ENCODE measurements around the gene CEBPB. TPM values are rescaled to one million over a fixed set of nuclear protein-coding genes. Genes with fewer than 3 reads are reported as not detected.

CEBPB gene
- total RNA-seq, result 10 to 100 TPM; 53.3 to 56.5 TPM

- H3K4me3 Mint-ChIP-seq, result peak within 1 kb of the TSS; percentile 79
- DNase-seq, result peak; percentile 90
- intact Hi-C loops (cut with micrococcal nuclease), result loop anchor here (1.0 to 5.0 kb wide), 9 partner anchors 97 to 542 kb away; partner anchors contain the start of genes PARD6B and PTPN1
- POLR2A ChIA-PET, result interaction anchor here (0.7 to 2.4 kb wide), 8 partner anchors 36 to 359 kb away, joined by 3 to 14 read pairs (median 4); partner anchors contain the start of gene PEDS1
- H3K27me3 Mint-ChIP-seq, result peaks cover 8% of the 10 kb centered on the region
- CTCF ChIA-PET, result interaction anchor here (0.6 to 5.7 kb wide), 11 partner anchors 36 to 327 kb away, joined by 3 to 153 read pairs (median 4); no protein-coding TSS in a partner anchor
- peaks cover 23% of the 10 kb centered on the region for H3K4me1 Mint-ChIP-seq (ENCODE audit: low read depth)
- H3K27ac Mint-ChIP-seq, result peak within 1 kb of the TSS; percentile 90
- H3K36me3 Mint-ChIP-seq, result peaks cover 22% of the 10 kb centered on the region
- H3K9me3 Mint-ChIP-seq, result no peaks in the 10 kb centered on the region
These were observed at the start of gene CEBPB for GRCh38 chr20:50190251-50191064. CEBPB (plus strand) TSS chr20:50190830; CDS start chr20:50191034, 204 bp downstream.

GRCh38 chr20:50141018-50141675 is 49.5 kb upstream of the CEBPB start:
- H3K4me3 Mint-ChIP-seq, result no peak overlapping the region
- ChIA-PET CTCF (interaction anchor here (1.2 kb wide), 1 partner anchor 12 kb away, joined by 3 read pairs; no protein-coding TSS in a partner anchor), POLR2A (no interaction called here)
- H3K36me3 Mint-ChIP-seq, result peaks cover 23% of the 10 kb centered on the region
- no peak for DNase-seq
- intact Hi-C loops (cut with micrococcal nuclease), result no loop called here
- no peaks in the 10 kb centered on the region for H3K9me3 Mint-ChIP-seq
- no peaks in the 10 kb centered on the region for H3K27me3 Mint-ChIP-seq
- peaks cover 33% of the 10 kb centered on the region for H3K4me1 Mint-ChIP-seq (ENCODE audit: low read depth)
- no peak overlapping the region for H3K27ac Mint-ChIP-seq

- DNase-seq, result no peak
- Mint-ChIP-seq H3K27ac (no peak overlapping the region), H3K9me3 (no peaks in the 10 kb centered on the region), H3K4me1 (ENCODE audit: low read depth) (peaks cover 37% of the 10 kb centered on the region), H3K27me3 (no peaks in the 10 kb centered on the region), H3K36me3 (peaks cover 23% of the 10 kb centered on the region), H3K4me3 (no peak overlapping the region)
- ChIA-PET CTCF (interaction anchor here (1.2 kb wide), 1 partner anchor 11 kb away, joined by 3 read pairs; no protein-coding TSS in a partner anchor), POLR2A (no interaction called here)
- intact Hi-C loops (cut with micrococcal nuclease), result no loop called here
These were observed 48.6 kb upstream of the CEBPB start for GRCh38 chr20:50141811-50142561.

GRCh38 chr20:50142812-50143211 is 47.8 kb upstream of the CEBPB start:
- ChIA-PET POLR2A (no interaction called here), CTCF (no interaction called here)
- H3K27me3 Mint-ChIP-seq, result no peaks in the 10 kb centered on the region
- no peak overlapping the region for H3K4me3 Mint-ChIP-seq
- intact Hi-C loops (cut with micrococcal nuclease), result no loop called here
- peaks cover 40% of the 10 kb centered on the region for H3K4me1 Mint-ChIP-seq (ENCODE audit: low read depth)
- DNase-seq, result no peak
- H3K9me3 Mint-ChIP-seq, result no peaks in the 10 kb centered on the region
- peaks cover 27% of the 10 kb centered on the region for H3K36me3 Mint-ChIP-seq
- no peak overlapping the region for H3K27ac Mint-ChIP-seq

- DNase-seq, result no peak
- Mint-ChIP-seq H3K36me3 (peaks cover 27% of the 10 kb centered on the region), H3K9me3 (no peaks in the 10 kb centered on the region), H3K27ac (no peak overlapping the region), H3K4me3 (no peak overlapping the region), H3K4me1 (ENCODE audit: low read depth) (peaks cover 49% of the 10 kb centered on the region), H3K27me3 (no peaks in the 10 kb centered on the region)
- CTCF ChIA-PET, result interaction anchor here (0.9 to 1.4 kb wide), 3 partner anchors 10 to 25 kb away, joined by 3 to 5 read pairs (median 4); no protein-coding TSS in a partner anchor
- POLR2A ChIA-PET, result interaction anchor here (1.0 to 1.1 kb wide), 2 partner anchors 25 to 28 kb away, joined by 3 to 5 read pairs; no protein-coding TSS in a partner anchor
- intact Hi-C loops (cut with micrococcal nuclease), result no loop called here
These were observed 46.3 kb upstream of the CEBPB start for GRCh38 chr20:50144362-50144761.

GRCh38 chr20:50145566-50145965 is 45.1 kb upstream of the CEBPB start:
- CTCF ChIA-PET, result interaction anchor here (0.7 to 2.5 kb wide), 3 partner anchors 24 to 25 kb away, joined by 3 to 14 read pairs (median 5); no protein-coding TSS in a partner anchor
- no peaks in the 10 kb centered on the region for H3K9me3 Mint-ChIP-seq
- no peak overlapping the region for H3K4me3 Mint-ChIP-seq
- peak overlapping the region; percentile 99 for H3K27ac Mint-ChIP-seq
- intact Hi-C loops (cut with micrococcal nuclease), result no loop called here
- POLR2A ChIA-PET, result no interaction called here
- H3K27me3 Mint-ChIP-seq, result no peaks in the 10 kb centered on the region
- H3K4me1 Mint-ChIP-seq (ENCODE audit: low read depth), result peaks cover 55% of the 10 kb centered on the region
- H3K36me3 Mint-ChIP-seq, result peaks cover 22% of the 10 kb centered on the region
- no peak for DNase-seq

- Mint-ChIP-seq H3K9me3 (no peaks in the 10 kb centered on the region), H3K36me3 (peaks cover 24% of the 10 kb centered on the region), H3K27me3 (no peaks in the 10 kb centered on the region), H3K4me1 (ENCODE audit: low read depth) (peaks cover 60% of the 10 kb centered on the region), H3K4me3 (peak overlapping the region; percentile 73), H3K27ac (peak overlapping the region; percentile 99)
- no peak for DNase-seq
- POLR2A ChIA-PET, result no interaction called here
- intact Hi-C loops (cut with micrococcal nuclease), result loop anchor here (2.0 kb wide), 1 partner anchor 35 kb away; no protein-coding TSS in a partner anchor
- CTCF ChIA-PET, result interaction anchor here (1.5 to 2.5 kb wide), 3 partner anchors 23 to 33 kb away, joined by 5 to 14 read pairs (median 6); no protein-coding TSS in a partner anchor
These were observed 44.4 kb upstream of the CEBPB start for GRCh38 chr20:50146214-50146613.

- no peaks in the 10 kb centered on the region for H3K27me3 Mint-ChIP-seq
- intact Hi-C loops (cut with micrococcal nuclease), result loop anchor here (1.0 to 2.0 kb wide), 3 partner anchors 19 to 36 kb away; no protein-coding TSS in a partner anchor
- peaks cover 24% of the 10 kb centered on the region for H3K36me3 Mint-ChIP-seq
- H3K27ac Mint-ChIP-seq, result peak overlapping the region; percentile 99
- H3K9me3 Mint-ChIP-seq, result no peaks in the 10 kb centered on the region
- DNase-seq, result peak; percentile 89
- H3K4me1 Mint-ChIP-seq (ENCODE audit: low read depth), result peaks cover 67% of the 10 kb centered on the region
- ChIA-PET CTCF (interaction anchor here (0.8 to 2.8 kb wide), 9 partner anchors 19 to 76 kb away, joined by 3 to 15 read pairs (median 4); no protein-coding TSS in a partner anchor), POLR2A (interaction anchor here (0.6 to 1.6 kb wide), 5 partner anchors 25 to 211 kb away, joined by 3 to 5 read pairs (median 3); partner anchors contain the start of gene RNF114)
- peak overlapping the region; percentile 73 for H3K4me3 Mint-ChIP-seq
These were observed 43.6 kb upstream of the CEBPB start for GRCh38 chr20:50146732-50147662.

GRCh38 chr20:50149481-50150254 is 41.0 kb upstream of the CEBPB start:
- intact Hi-C loops (cut with micrococcal nuclease), result no loop called here
- Mint-ChIP-seq H3K9me3 (no peaks in the 10 kb centered on the region), H3K4me1 (ENCODE audit: low read depth) (peaks cover 74% of the 10 kb centered on the region), H3K27ac (peak overlapping the region; percentile 82), H3K36me3 (peaks cover 12% of the 10 kb centered on the region), H3K4me3 (no peak overlapping the region), H3K27me3 (no peaks in the 10 kb centered on the region)
- CTCF ChIA-PET, result interaction anchor here (1.8 to 2.8 kb wide), 4 partner anchors 20 to 78 kb away, joined by 3 to 15 read pairs (median 6); no protein-coding TSS in a partner anchor
- no peak for DNase-seq
- POLR2A ChIA-PET, result interaction anchor here (0.6 kb wide), 1 partner anchor 11 kb away, joined by 4 read pairs; no protein-coding TSS in a partner anchor

All from activated CD4-positive, alpha-beta memory T cell treated with anti-CD3 and anti-CD28 coated beads for 36 hours (primary cell).